Measurements from ENCODE around the gene FMO1. TPM values are rescaled to one million over a fixed set of nuclear protein-coding genes. Genes with fewer than 3 reads are reported as not detected.

The FMO1 gene
- total RNA-seq, 2 experiments from 2014 or later: not detected

DNA sequence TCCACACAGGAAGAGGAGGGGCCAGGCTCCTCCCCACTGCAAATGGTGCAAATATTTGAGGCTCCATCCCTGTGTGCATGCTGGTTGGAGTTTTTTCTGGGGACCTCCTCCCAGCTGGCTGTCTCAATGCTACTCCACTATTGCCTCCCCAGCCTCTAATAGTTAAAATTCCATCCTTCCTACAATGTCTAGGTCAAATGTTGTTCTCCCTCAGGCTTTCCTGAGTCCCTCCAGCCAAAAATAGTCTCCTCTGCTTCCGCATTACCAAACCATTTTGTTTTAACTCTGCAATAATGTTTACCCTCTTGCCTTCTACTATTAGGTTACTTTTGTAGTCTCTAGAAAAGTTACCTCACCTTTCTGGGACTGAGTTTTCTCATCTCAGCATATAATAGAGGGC, 29.6 kb upstream of the FMO1 start:
- H3K27me3 Mint-ChIP-seq: peaks cover 11% of the 10 kb centered on the region
- no peaks in the 10 kb centered on the region for H3K4me1 Mint-ChIP-seq (ENCODE audit: low read depth)
- H3K36me3 Mint-ChIP-seq (ENCODE audit: low read depth): no peaks in the 10 kb centered on the region
- no peak overlapping the region for H3K4me3 Mint-ChIP-seq
- TF ChIP-seq, protein P1, sequence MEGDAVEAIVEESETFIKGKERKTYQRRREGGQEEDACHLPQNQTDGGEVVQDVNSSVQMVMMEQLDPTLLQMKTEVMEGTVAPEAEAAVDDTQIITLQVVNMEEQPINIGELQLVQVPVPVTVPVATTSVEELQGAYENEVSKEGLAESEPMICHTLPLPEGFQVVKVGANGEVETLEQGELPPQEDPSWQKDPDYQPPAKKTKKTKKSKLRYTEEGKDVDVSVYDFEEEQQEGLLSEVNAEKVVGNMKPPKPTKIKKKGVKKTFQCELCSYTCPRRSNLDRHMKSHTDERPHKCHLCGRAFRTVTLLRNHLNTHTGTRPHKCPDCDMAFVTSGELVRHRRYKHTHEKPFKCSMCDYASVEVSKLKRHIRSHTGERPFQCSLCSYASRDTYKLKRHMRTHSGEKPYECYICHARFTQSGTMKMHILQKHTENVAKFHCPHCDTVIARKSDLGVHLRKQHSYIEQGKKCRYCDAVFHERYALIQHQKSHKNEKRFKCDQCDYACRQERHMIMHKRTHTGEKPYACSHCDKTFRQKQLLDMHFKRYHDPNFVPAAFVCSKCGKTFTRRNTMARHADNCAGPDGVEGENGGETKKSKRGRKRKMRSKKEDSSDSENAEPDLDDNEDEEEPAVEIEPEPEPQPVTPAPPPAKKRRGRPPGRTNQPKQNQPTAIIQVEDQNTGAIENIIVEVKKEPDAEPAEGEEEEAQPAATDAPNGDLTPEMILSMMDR (IDR thresholded peaks at IDR 0.05): no peak
- H3K27ac Mint-ChIP-seq: no peak overlapping the region
- ChIA-PET CTCF (interaction anchor here (1.0 to 1.1 kb wide), 2 partner anchors 8 to 500 kb away, joined by 3 read pairs; no protein-coding TSS in a partner anchor), POLR2A (no interaction called here)
- ATAC-seq (no peak), DNase-seq (no peak)
- intact Hi-C loops (cut with micrococcal nuclease): no loop called here
- no peaks in the 10 kb centered on the region for H3K9me3 Mint-ChIP-seq

DNA sequence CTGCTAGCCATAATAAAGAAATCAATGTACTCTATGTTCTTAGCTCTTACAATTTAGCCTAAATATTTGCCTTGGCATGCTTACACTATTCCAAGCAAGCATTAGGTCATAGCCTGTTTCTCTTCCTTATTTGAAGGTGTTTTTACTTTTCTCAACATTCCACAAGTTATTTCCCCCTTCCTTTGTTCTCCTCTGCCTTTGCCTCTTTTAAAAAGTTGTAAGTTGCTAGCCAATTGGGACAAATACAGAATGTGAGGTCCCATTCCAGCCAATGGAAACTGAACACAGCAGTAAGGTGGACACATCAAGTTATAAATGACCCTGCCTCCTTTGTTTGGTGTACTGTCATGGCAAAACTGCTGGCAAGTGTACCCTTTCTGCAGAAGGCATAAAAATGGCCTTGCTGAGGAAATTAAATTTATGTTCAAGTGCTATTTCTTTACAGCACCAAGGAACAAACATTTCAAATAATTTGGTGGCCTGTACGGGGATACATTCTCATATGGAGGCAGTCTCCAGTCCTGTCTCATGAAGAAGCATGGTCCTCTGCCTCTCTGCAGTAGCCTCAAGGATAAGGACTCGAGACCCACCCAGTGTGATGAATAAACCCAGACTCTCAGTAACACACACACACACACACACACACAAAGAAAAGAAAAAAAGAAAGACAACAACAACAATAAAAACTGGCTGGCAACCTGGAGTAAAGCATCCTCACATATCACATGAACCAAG, 28.8 kb upstream of the FMO1 start:
- DNase-seq (no peak), ATAC-seq (no peak)
- no peaks in the 10 kb centered on the region for H3K4me1 Mint-ChIP-seq (ENCODE audit: low read depth)
- TF ChIP-seq, protein P1 (IDR thresholded peaks at IDR 0.05): no peak
- no peak overlapping the region for H3K4me3 Mint-ChIP-seq
- peaks cover 11% of the 10 kb centered on the region for H3K27me3 Mint-ChIP-seq
- POLR2A ChIA-PET: no interaction called here
- H3K9me3 Mint-ChIP-seq: no peaks in the 10 kb centered on the region
- intact Hi-C loops (cut with micrococcal nuclease): no loop called here
- CTCF ChIA-PET: no interaction called here
- no peak overlapping the region for H3K27ac Mint-ChIP-seq
- no peaks in the 10 kb centered on the region for H3K36me3 Mint-ChIP-seq (ENCODE audit: low read depth)

DNA sequence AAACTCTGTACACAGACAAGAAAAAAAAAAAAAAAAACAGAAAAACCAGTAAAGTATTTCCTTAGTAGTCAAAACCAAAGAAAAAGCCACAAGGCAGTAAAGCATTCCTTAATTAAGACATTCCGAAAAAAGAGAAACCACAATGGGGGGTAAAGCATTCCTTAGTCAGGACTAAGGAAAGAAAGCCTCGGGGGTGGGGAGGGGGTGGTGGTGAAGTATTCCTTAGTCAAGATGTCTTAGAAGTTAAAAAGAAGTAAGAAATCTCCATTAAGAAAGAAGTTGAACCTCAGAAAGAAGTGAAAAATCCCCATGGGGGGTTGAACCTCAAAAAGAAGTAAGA, 28.2 kb upstream of the FMO1 start:
- TF ChIP-seq, protein P1 (IDR thresholded peaks at IDR 0.05): no peak
- Mint-ChIP-seq H3K36me3 (ENCODE audit: low read depth) (no peaks in the 10 kb centered on the region), H3K27me3 (peaks cover 11% of the 10 kb centered on the region), H3K9me3 (no peaks in the 10 kb centered on the region), H3K4me1 (ENCODE audit: low read depth) (no peaks in the 10 kb centered on the region), H3K27ac (no peak overlapping the region), H3K4me3 (no peak overlapping the region)
- POLR2A ChIA-PET: interaction anchor here (0.7 kb wide), 1 partner anchor 146 kb away, joined by 3 read pairs; no protein-coding TSS in a partner anchor
- no peak for DNase-seq
- ATAC-seq: no peak
- intact Hi-C loops (cut with micrococcal nuclease): no loop called here
- CTCF ChIA-PET: no interaction called here

DNA sequence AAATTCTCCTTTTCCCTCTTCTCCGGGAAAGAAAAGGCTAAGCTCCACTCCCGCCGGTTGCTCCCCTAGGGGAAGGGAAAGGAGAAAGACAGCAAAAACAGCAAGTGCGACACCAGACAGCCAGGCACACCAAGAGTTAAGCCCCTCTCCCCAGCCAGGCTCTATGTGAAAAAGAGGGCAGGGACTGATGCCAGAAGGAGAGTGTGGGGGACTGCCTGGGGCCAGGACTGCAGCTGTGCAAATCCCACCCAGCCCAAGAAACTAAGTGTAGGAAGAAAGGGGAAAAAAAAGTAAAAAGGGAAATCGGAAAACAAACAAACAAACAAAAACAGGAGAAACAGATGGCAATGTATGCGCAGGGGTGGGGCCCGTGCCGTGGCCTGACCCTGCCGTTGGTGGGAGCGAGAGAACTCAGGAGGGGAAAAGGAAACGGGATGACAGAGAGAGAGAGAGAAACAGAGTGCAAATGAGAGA, 27.7 kb upstream of the FMO1 start:
- Mint-ChIP-seq H3K27me3 (peaks cover 11% of the 10 kb centered on the region), H3K4me1 (ENCODE audit: low read depth) (no peaks in the 10 kb centered on the region), H3K27ac (no peak overlapping the region), H3K36me3 (ENCODE audit: low read depth) (no peaks in the 10 kb centered on the region), H3K9me3 (no peaks in the 10 kb centered on the region), H3K4me3 (no peak overlapping the region)
- DNase-seq (no peak), ATAC-seq (no peak)
- CTCF ChIA-PET: no interaction called here
- TF ChIP-seq, protein P1 (IDR thresholded peaks at IDR 0.05): no peak
- POLR2A ChIA-PET: interaction anchor here (0.7 kb wide), 1 partner anchor 146 kb away, joined by 3 read pairs; no protein-coding TSS in a partner anchor
- intact Hi-C loops (cut with micrococcal nuclease): no loop called here

Measured in activated CD8-positive, alpha-beta T cell treated with anti-CD3 and anti-CD28 coated beads for 36 hours (primary cell).